HCT116 (cell line): ENCODE data around the gene UBTD2. TPM values are rescaled to one million over a fixed set of nuclear protein-coding genes. Genes with fewer than 3 reads are reported as not detected.

ENCODE experiments used
- ATAC-seq: fragments of 200-7000 bp; cut with Tn5 transposase; 2 replicates; pipeline ENCODE4 v1.9.1; 2020; ENCODE audit warnings: mild to moderate bottlenecking, moderate library complexity
- BruUV-seq: library from RNA; stranded (reverse); fragments of 400-500 nt; replicated peaks from 2 replicates; lab custom pipeline; 2021; lab: Mats Ljungman, UMichigan
- CTCF ChIA-PET: fragments of 300-600 bp; sonication (Branson Sonifier 250); formaldehyde crosslinking; loops from one replicate; lab custom pipeline; 2021; ENCODE audit warnings: antibody characterized with exemption; lab: Charles Lee
- POLR2A ChIA-PET: fragments of 300-600, 350-600 bp; sonication (Branson Sonifier 250); formaldehyde crosslinking; loops from one replicate; lab custom pipeline; 2021; ENCODE audit warnings: antibody characterized with exemption; lab: Charles Lee
- RAD21 ChIA-PET, 2 experiments: fragments of 300-600 bp; sonication (Branson Sonifier 250); formaldehyde crosslinking; loops; one replicate each; lab custom pipeline; 2023; ENCODE audit warnings: low total read pairs in 2 of 2; ENCODE audit not compliant: uncharacterized antibody in 2 of 2, unreplicated experiment in 2 of 2, low non-redundant PET in 1 of 2; lab: Charles Lee
- DNase-seq: peaks from one replicate; pipeline ENCODE4 v3.0.0-alpha.2; 2010; ENCODE audit warnings: low read depth, low spot score
- H2AFZ ChIP-seq: fragments of 200-600 bp; shearing (Covaris generic), sonication (generic); 2 replicates; pipeline ENCODE4 v1.6.1; 2017; ENCODE audit warnings: low read depth, mixed run types, mixed read lengths, antibody characterized with exemption, low read length; ENCODE audit not compliant: poor library complexity, severe bottlenecking
- H3K27ac ChIP-seq: 2 replicates; pipeline ENCODE4 v1.5.1; 2012; ENCODE audit warnings: low read depth, low read length
- H3K27me3 ChIP-seq: fragments of 200-600 bp; sonication (generic); 2 replicates; pipeline ENCODE4 v1.6.1; 2016; ENCODE audit warnings: mixed run types, low read length, mixed read lengths; ENCODE audit not compliant: insufficient read depth
- H3K36me3 ChIP-seq, 2 experiments: fragments of 200-500 bp in 1 of 2; fragments of 200-600 bp in 1 of 2; sonication (Bioruptor generic) in 1 of 2; sonication (generic) in 1 of 2; 2 replicates each; pipeline versions ENCODE4 v1.5.1 to v1.6.1; 2014 to 2016; ENCODE audit warnings: low read length in 2 of 2, inconsistent platforms in 1 of 2, mixed read lengths in 1 of 2, mixed run types in 1 of 2; ENCODE audit not compliant: insufficient read depth in 2 of 2, control insufficient read depth in 1 of 2
- H3K4me1 ChIP-seq, 2 experiments: fragments of 200-600 bp in 1 of 2; sonication (generic) in 1 of 2; 2 replicates each; pipeline versions ENCODE4 v1.5.1 to v1.6.1; 2012 to 2017; ENCODE audit warnings: low read length in 2 of 2, inconsistent platforms in 1 of 2, mild to moderate bottlenecking in 1 of 2, mixed read lengths in 1 of 2, mixed run types in 1 of 2, moderate library complexity in 1 of 2; ENCODE audit not compliant: insufficient read depth in 2 of 2, control insufficient read depth in 1 of 2
- H3K4me2 ChIP-seq: fragments of 200-600 bp; sonication (generic); 2 replicates; pipeline ENCODE4 v1.6.1; 2017; ENCODE audit warnings: mixed run types, low read length, mixed read lengths
- H3K4me3 ChIP-seq, 2 experiments: fragments of 200-600 bp in 1 of 2; sonication (generic) in 1 of 2; replicated peaks in 1 of 2; 2 replicates each; pipeline ENCODE4 v1.5.1; 2011 to 2016; ENCODE audit warnings: low read length in 2 of 2, control low read depth in 1 of 2, low read depth in 1 of 2, mild to moderate bottlenecking in 1 of 2, mixed read lengths in 1 of 2, mixed run types in 1 of 2
- H3K79me2 ChIP-seq: fragments of 200-600 bp; sonication (generic); 2 replicates; pipeline ENCODE4 v1.6.1; 2017; ENCODE audit warnings: mild to moderate bottlenecking, mixed run types, low read length, moderate library complexity, mixed read lengths; ENCODE audit not compliant: insufficient read depth
- H3K9ac ChIP-seq: fragments of 200-600 bp; sonication (generic); 2 replicates; pipeline ENCODE4 v1.6.1; 2016; ENCODE audit warnings: low read length, mixed read lengths
- H3K9me2 ChIP-seq: fragments of 200-600 bp; sonication (generic), shearing (Covaris generic); 2 replicates; pipeline ENCODE4 v1.6.1; 2017; ENCODE audit warnings: mixed run types, mild to moderate bottlenecking, moderate library complexity; ENCODE audit not compliant: insufficient read depth
- H3K9me3 ChIP-seq, 2 experiments: fragments of 200-500 bp in 1 of 2; fragments of 200-600 bp in 1 of 2; sonication (Bioruptor generic) in 1 of 2; sonication (generic) in 1 of 2; 2 replicates each; pipeline ENCODE4 v1.6.1; 2014 to 2017; ENCODE audit warnings: low read length in 2 of 2, mixed read lengths in 2 of 2, inconsistent platforms in 1 of 2, low read depth in 1 of 2, mild to moderate bottlenecking in 1 of 2, mixed run types in 1 of 2, moderate library complexity in 1 of 2; ENCODE audit not compliant: control insufficient read depth in 1 of 2, insufficient read depth in 1 of 2
- H4K20me1 ChIP-seq: fragments of 200-600 bp; sonication (generic), shearing (Covaris generic); 2 replicates; pipeline ENCODE4 v1.6.1; 2017; ENCODE audit warnings: mixed run types, mild to moderate bottlenecking, moderate library complexity; ENCODE audit not compliant: insufficient read depth
- CBX3 ChIP-seq: IDR thresholded peaks from 2 replicates; pipeline ENCODE4 v1.6.1; 2012; ENCODE audit warnings: low read depth
- CEBPB ChIP-seq: IDR thresholded peaks from 2 replicates; pipeline ENCODE4 v1.6.1; 2012; ENCODE audit warnings: low read depth
- EGR1 ChIP-seq: IDR thresholded peaks from 2 replicates; pipeline ENCODE4 v1.6.1; 2012; ENCODE audit warnings: low read depth
- ELF1 ChIP-seq: IDR thresholded peaks from 2 replicates; pipeline ENCODE4 v1.6.1; 2012; ENCODE audit warnings: low read depth, borderline replicate concordance
- EZH2 ChIP-seq: fragments of 200-600 bp; sonication (generic); IDR thresholded peaks from 2 replicates; pipeline ENCODE4 v1.6.1; 2017; ENCODE audit warnings: antibody characterized with exemption, mixed run types
- EZH2phosphoT487 ChIP-seq: fragments of 200-600 bp; IDR thresholded peaks from 2 replicates; pipeline ENCODE4 v1.6.1; 2018; ENCODE audit warnings: antibody characterized with exemption, borderline replicate concordance
- POLR2A ChIP-seq: IDR thresholded peaks from 2 replicates; pipeline ENCODE4 v1.7.0; 2011; ENCODE audit warnings: borderline replicate concordance; ENCODE audit not compliant: insufficient read depth, insufficient read length; ENCODE audit errors: extremely low read depth
- POLR2AphosphoS5 ChIP-seq: IDR thresholded peaks from 2 replicates; pipeline ENCODE4 v1.6.1; 2011; ENCODE audit warnings: mild to moderate bottlenecking, low read depth, low read length, moderate library complexity
- RAD21 ChIP-seq: IDR thresholded peaks from 2 replicates; pipeline ENCODE4 v1.6.1; 2012; ENCODE audit warnings: low read depth, mild to moderate bottlenecking
- SIN3A ChIP-seq: IDR thresholded peaks from 2 replicates; pipeline ENCODE4 v1.6.1; 2012; ENCODE audit warnings: low read depth
- SP1 ChIP-seq: IDR thresholded peaks from 2 replicates; pipeline ENCODE4 v1.6.1; 2012; ENCODE audit warnings: low read depth
- SRF ChIP-seq: IDR thresholded peaks from 2 replicates; pipeline ENCODE4 v1.6.1; 2012; ENCODE audit warnings: low read depth
- TCF7L2 ChIP-seq: IDR thresholded peaks from 2 replicates; pipeline ENCODE4 v1.7.0; 2011; ENCODE audit warnings: borderline replicate concordance, inconsistent platforms; ENCODE audit not compliant: insufficient read depth, insufficient read length; ENCODE audit errors: extremely low read depth
- YY1 ChIP-seq: IDR thresholded peaks from 2 replicates; pipeline ENCODE4 v1.6.1; 2011; ENCODE audit warnings: low read length, low read depth, moderate library complexity, mild to moderate bottlenecking; ENCODE audit not compliant: insufficient replicate concordance; ENCODE audit errors: extremely low read depth
- ZFX ChIP-seq: fragments of 450-650 bp; IDR thresholded peaks from 2 replicates; pipeline ENCODE4 v1.6.1; 2017
- ZNF274 ChIP-seq: fragments of 200-500 bp; sonication (Bioruptor generic); IDR thresholded peaks from 2 replicates; pipeline ENCODE4 v1.6.1; 2014; ENCODE audit warnings: mild to moderate bottlenecking, low read depth, low read length, inconsistent platforms
- intact Hi-C: fragments of 100-400 bp; cut with micrococcal nuclease; formaldehyde crosslinking; loops from 2 replicates; pipeline ENCODE4 v1.10.0; 2022
- total RNA-seq: library from RNA; stranded (reverse); gene quantifications from one replicate; pipeline ENCODE4 v1.2.1, GENCODE V29; 2021; ENCODE audit not compliant: unreplicated experiment
- TF ChIP-seq, protein P1 (sequence below): IDR thresholded peaks from 2 replicates; pipeline ENCODE4 v1.6.1; 2011; ENCODE audit warnings: mild to moderate bottlenecking, low read length, moderate library complexity; ENCODE audit not compliant: insufficient replicate concordance; ENCODE audit errors: extremely low read depth
- TF ChIP-seq, protein P2 (sequence below): IDR thresholded peaks from 2 replicates; pipeline ENCODE4 v1.6.1; 2012; ENCODE audit warnings: low read depth

The UBTD2 gene
- total RNA-seq, 1 experiment from 2014 or later, result 15.9 TPM

- H3K9ac ChIP-seq, result no peak overlapping the region
- H3K4me2 ChIP-seq, result no peak overlapping the region
- no peak for DNase-seq
- BruUV-seq, result no TSS peak
- TF ChIP-seq ZFX, result no peak
- TF ChIP-seq SP1, result no peak
- no peak for TF ChIP-seq TCF7L2
- no peak for TF ChIP-seq YY1
- TF ChIP-seq, protein P1, sequence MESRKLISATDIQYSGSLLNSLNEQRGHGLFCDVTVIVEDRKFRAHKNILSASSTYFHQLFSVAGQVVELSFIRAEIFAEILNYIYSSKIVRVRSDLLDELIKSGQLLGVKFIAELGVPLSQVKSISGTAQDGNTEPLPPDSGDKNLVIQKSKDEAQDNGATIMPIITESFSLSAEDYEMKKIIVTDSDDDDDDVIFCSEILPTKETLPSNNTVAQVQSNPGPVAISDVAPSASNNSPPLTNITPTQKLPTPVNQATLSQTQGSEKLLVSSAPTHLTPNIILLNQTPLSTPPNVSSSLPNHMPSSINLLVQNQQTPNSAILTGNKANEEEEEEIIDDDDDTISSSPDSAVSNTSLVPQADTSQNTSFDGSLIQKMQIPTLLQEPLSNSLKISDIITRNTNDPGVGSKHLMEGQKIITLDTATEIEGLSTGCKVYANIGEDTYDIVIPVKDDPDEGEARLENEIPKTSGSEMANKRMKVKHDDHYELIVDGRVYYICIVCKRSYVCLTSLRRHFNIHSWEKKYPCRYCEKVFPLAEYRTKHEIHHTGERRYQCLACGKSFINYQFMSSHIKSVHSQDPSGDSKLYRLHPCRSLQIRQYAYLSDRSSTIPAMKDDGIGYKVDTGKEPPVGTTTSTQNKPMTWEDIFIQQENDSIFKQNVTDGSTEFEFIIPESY, result no peak
- TF ChIP-seq EGR1, result no peak
- TF ChIP-seq CBX3, result no peak
- TF ChIP-seq SRF, result no peak
- no peak for TF ChIP-seq EZH2
- no peak for TF ChIP-seq POLR2AphosphoS5
- TF ChIP-seq, protein P2, sequence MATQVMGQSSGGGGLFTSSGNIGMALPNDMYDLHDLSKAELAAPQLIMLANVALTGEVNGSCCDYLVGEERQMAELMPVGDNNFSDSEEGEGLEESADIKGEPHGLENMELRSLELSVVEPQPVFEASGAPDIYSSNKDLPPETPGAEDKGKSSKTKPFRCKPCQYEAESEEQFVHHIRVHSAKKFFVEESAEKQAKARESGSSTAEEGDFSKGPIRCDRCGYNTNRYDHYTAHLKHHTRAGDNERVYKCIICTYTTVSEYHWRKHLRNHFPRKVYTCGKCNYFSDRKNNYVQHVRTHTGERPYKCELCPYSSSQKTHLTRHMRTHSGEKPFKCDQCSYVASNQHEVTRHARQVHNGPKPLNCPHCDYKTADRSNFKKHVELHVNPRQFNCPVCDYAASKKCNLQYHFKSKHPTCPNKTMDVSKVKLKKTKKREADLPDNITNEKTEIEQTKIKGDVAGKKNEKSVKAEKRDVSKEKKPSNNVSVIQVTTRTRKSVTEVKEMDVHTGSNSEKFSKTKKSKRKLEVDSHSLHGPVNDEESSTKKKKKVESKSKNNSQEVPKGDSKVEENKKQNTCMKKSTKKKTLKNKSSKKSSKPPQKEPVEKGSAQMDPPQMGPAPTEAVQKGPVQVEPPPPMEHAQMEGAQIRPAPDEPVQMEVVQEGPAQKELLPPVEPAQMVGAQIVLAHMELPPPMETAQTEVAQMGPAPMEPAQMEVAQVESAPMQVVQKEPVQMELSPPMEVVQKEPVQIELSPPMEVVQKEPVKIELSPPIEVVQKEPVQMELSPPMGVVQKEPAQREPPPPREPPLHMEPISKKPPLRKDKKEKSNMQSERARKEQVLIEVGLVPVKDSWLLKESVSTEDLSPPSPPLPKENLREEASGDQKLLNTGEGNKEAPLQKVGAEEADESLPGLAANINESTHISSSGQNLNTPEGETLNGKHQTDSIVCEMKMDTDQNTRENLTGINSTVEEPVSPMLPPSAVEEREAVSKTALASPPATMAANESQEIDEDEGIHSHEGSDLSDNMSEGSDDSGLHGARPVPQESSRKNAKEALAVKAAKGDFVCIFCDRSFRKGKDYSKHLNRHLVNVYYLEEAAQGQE, result no peak
- no peak for TF ChIP-seq CEBPB
- TF ChIP-seq ZNF274, result no peak
- no peak for TF ChIP-seq RAD21
- no peak for TF ChIP-seq EZH2phosphoT487
- no peak for TF ChIP-seq ELF1
- TF ChIP-seq SIN3A, result no peak
- TF ChIP-seq POLR2A, result no peak
- ChIA-PET RAD21 (interaction anchor here in 1 of 2 experiments (0.7 kb wide), 1 partner anchor 15 kb away, joined by 3 read pairs; no protein-coding TSS in a partner anchor), POLR2A (no interaction called here), CTCF (no interaction called here)
- no peak for ATAC-seq
- H3K9me3 ChIP-seq, result no peaks in the 10 kb centered on the region
- H3K27ac ChIP-seq, result no peak overlapping the region
- no peaks in the 10 kb centered on the region; the same call in 1 of the 2 replicates for H4K20me1 ChIP-seq
- no peak overlapping the region for H2AFZ ChIP-seq
- H3K4me1 ChIP-seq, result 0 out of 4 replicates have a peak, but pooled peaks cover 0 to 7% of the 10 kb centered on the region in 2 experiments
- no peak overlapping the region for H3K4me3 ChIP-seq
- intact Hi-C loops, result no loop called here
- 0 out of 4 replicates have a peak, but pooled peaks cover 0 to 3% of the 10 kb centered on the region in 2 experiments for H3K36me3 ChIP-seq
- H3K27me3 ChIP-seq, result no peaks in the 10 kb centered on the region
- no peaks in the 10 kb centered on the region for H3K79me2 ChIP-seq
- no peaks in the 10 kb centered on the region for H3K9me2 ChIP-seq
Observed at GRCh38 chr5:172219296-172219695, 64.3 kb downstream of the UBTD2 start.
